H9 (cell line): ENCODE results near the gene HOMER3. TPM values are rescaled to one million over a fixed set of nuclear protein-coding genes. Genes with fewer than 3 reads are reported as not detected.
A peak's percentile ranks its signal among the peaks of the same experiment; 100 is the strongest.
"Not testable (repeated sequence)": the region's sequence is repeated elsewhere in the genome, so short reads cannot be mapped to it uniquely, and the experiment has no call there.

Source experiments
- DNase-seq: peaks from one replicate; pipeline ENCODE4 v3.0.0-alpha.2; 2017
- H2AFZ ChIP-seq: one replicate; pipeline ENCODE4 v1.6.1; 2013; ENCODE audit warnings: mild to moderate bottlenecking, low read length, control low read depth, moderate library complexity
- H2AK5ac ChIP-seq: 2 replicates; pipeline ENCODE4 v1.6.1; 2013; ENCODE audit warnings: low read length, control low read depth, mixed read lengths; ENCODE audit not compliant: insufficient read length
- H2BK120ac ChIP-seq: one replicate; pipeline ENCODE4 v1.6.1; 2013; ENCODE audit warnings: low read depth, mild to moderate bottlenecking, low read length, control low read depth, inconsistent platforms; ENCODE audit not compliant: poor library complexity, severe bottlenecking
- H2BK12ac ChIP-seq: 2 replicates; pipeline ENCODE4 v1.6.1; 2013; ENCODE audit warnings: low read length, control low read depth, mixed read lengths, low read depth; ENCODE audit not compliant: insufficient read length
- H2BK15ac ChIP-seq: 2 replicates; pipeline ENCODE4 v1.6.1; 2013; ENCODE audit warnings: low read depth, low read length, control low read depth
- H2BK20ac ChIP-seq: one replicate; pipeline ENCODE4 v1.6.1; 2013; ENCODE audit warnings: low read depth, mild to moderate bottlenecking, low read length, control low read depth, inconsistent platforms; ENCODE audit not compliant: poor library complexity, severe bottlenecking
- H2BK5ac ChIP-seq: 2 replicates; pipeline ENCODE4 v1.6.1; 2013; ENCODE audit warnings: low read length, control low read depth, mixed read lengths; ENCODE audit not compliant: insufficient read length
- H3K14ac ChIP-seq: 2 replicates; pipeline ENCODE4 v1.6.1; 2013; ENCODE audit warnings: low read length, control low read depth; ENCODE audit not compliant: insufficient read depth
- H3K18ac ChIP-seq: 2 replicates; pipeline ENCODE4 v1.6.1; 2013; ENCODE audit warnings: low read depth, mild to moderate bottlenecking, mixed read lengths, low read length, control low read depth; ENCODE audit not compliant: insufficient read length
- H3K23ac ChIP-seq: 2 replicates; pipeline ENCODE4 v1.6.1; 2013; ENCODE audit warnings: low read length, control low read depth, mixed read lengths, low read depth; ENCODE audit not compliant: insufficient read length
- H3K23me2 ChIP-seq: 2 replicates; pipeline ENCODE4 v1.6.1; 2013; ENCODE audit warnings: low read depth, mild to moderate bottlenecking, mixed read lengths, low read length, control low read depth; ENCODE audit not compliant: insufficient read length, poor library complexity, severe bottlenecking
- H3K27ac ChIP-seq: 2 replicates; pipeline ENCODE4 v1.5.1; 2013; ENCODE audit warnings: low read length, control low read depth, mixed read lengths, low read depth; ENCODE audit not compliant: insufficient read length
- H3K27me3 ChIP-seq: 2 replicates; pipeline ENCODE4 v1.6.1; 2013; ENCODE audit warnings: low read length, control low read depth, inconsistent platforms; ENCODE audit not compliant: insufficient read depth
- H3K4ac ChIP-seq: 2 replicates; pipeline ENCODE4 v1.6.1; 2013; ENCODE audit warnings: low read depth, mild to moderate bottlenecking, control low read depth, inconsistent platforms, low read length, moderate library complexity
- H3K4me1 ChIP-seq: 2 replicates; pipeline ENCODE4 v1.6.1; 2013; ENCODE audit warnings: low read length, control low read depth, inconsistent platforms; ENCODE audit not compliant: insufficient read depth
- H3K4me2 ChIP-seq: 2 replicates; pipeline ENCODE4 v1.6.1; 2013; ENCODE audit warnings: low read length, control low read depth, mixed read lengths; ENCODE audit not compliant: insufficient read length, insufficient read depth
- H3K56ac ChIP-seq: 2 replicates; pipeline ENCODE4 v1.6.1; 2013; ENCODE audit warnings: low read depth, mild to moderate bottlenecking, mixed read lengths, low read length, control low read depth; ENCODE audit not compliant: insufficient read length
- H3K79me1 ChIP-seq: 2 replicates; pipeline ENCODE4 v1.6.1; 2013; ENCODE audit warnings: low read depth, mild to moderate bottlenecking, moderate library complexity, low read length, control low read depth, inconsistent platforms; ENCODE audit not compliant: insufficient read depth, poor library complexity, severe bottlenecking
- H3K79me2 ChIP-seq: 2 replicates; pipeline ENCODE4 v1.6.1; 2013; ENCODE audit warnings: low read length, control low read depth, inconsistent platforms; ENCODE audit not compliant: insufficient read depth
- H3K9ac ChIP-seq: 2 replicates; pipeline ENCODE4 v1.6.1; 2013; ENCODE audit warnings: low read length, control low read depth, mixed read lengths; ENCODE audit not compliant: insufficient read length; ENCODE audit errors: extremely low read depth
- H3K9me3 ChIP-seq: one replicate; pipeline ENCODE4 v1.6.1; 2013; ENCODE audit warnings: low read depth, low read length, inconsistent platforms; ENCODE audit not compliant: control insufficient read depth
- H3T11ph ChIP-seq: one replicate; pipeline ENCODE4 v1.6.1; 2013; ENCODE audit warnings: mild to moderate bottlenecking, low read length, control low read depth, inconsistent platforms
- H4K20me1 ChIP-seq: one replicate; pipeline ENCODE4 v1.6.1; 2013; ENCODE audit not compliant: control insufficient read depth, insufficient read length, insufficient read depth
- H4K5ac ChIP-seq: 2 replicates; pipeline ENCODE4 v1.6.1; 2013; ENCODE audit warnings: low read depth, mild to moderate bottlenecking, mixed read lengths, low read length, control low read depth; ENCODE audit not compliant: insufficient read length
- H4K8ac ChIP-seq: replicated peaks from 2 replicates; pipeline ENCODE4 v1.6.1; 2013; ENCODE audit warnings: low read length, control low read depth, mixed read lengths, low read depth; ENCODE audit not compliant: insufficient read length
- H4K91ac ChIP-seq: 2 replicates; pipeline ENCODE4 v1.6.1; 2013; ENCODE audit warnings: low read depth, mild to moderate bottlenecking, moderate library complexity, mixed read lengths, low read length, control low read depth; ENCODE audit not compliant: insufficient read length
- H3K27ac Mint-ChIP-seq, 3 experiments: 2 replicates in 2 of 3; 3 replicates in 1 of 3; pipeline ENCODE4 v1.8.0; 2020 to 2021; ENCODE audit warnings: mixed read lengths in 3 of 3, mild to moderate bottlenecking in 1 of 3, moderate library complexity in 1 of 3
- H3K27me3 Mint-ChIP-seq: 2 replicates; pipeline ENCODE4 v1.8.0; 2021; ENCODE audit warnings: low read depth, mild to moderate bottlenecking, moderate library complexity, mixed read lengths
- H3K36me3 Mint-ChIP-seq, 3 experiments: 2 replicates in 2 of 3; 3 replicates in 1 of 3; pipeline ENCODE4 v1.8.0; 2020 to 2021; ENCODE audit warnings: low read depth in 3 of 3, mixed read lengths in 3 of 3; ENCODE audit not compliant: insufficient read depth in 1 of 3
- H3K4me1 Mint-ChIP-seq, 2 experiments: 2 replicates each; pipeline ENCODE4 v1.8.0; 2020; ENCODE audit warnings: mixed read lengths in 2 of 2
- H3K4me3 Mint-ChIP-seq, 2 experiments: 2 replicates in 1 of 2; 3 replicates in 1 of 2; pipeline ENCODE4 v1.8.0; 2020 to 2021; ENCODE audit warnings: mild to moderate bottlenecking in 2 of 2, mixed read lengths in 2 of 2, moderate library complexity in 1 of 2
- H3K9me3 Mint-ChIP-seq, 2 experiments: 2 replicates in 1 of 2; 3 replicates in 1 of 2; pipeline ENCODE4 v1.8.0; 2020; ENCODE audit warnings: mild to moderate bottlenecking in 2 of 2, mixed read lengths in 2 of 2, moderate library complexity in 1 of 2
- WGBS: extraction: QIAGEN DNeasy Blood & Tissue Kit; methylation state at CpG from one replicate; pipeline ENCODE4 v1.1.7; 2013; ENCODE audit warnings: missing lambda C conversion rate, low lambda C conversion rate, mixed read lengths; ENCODE audit not compliant: insufficient read length; ENCODE audit errors: extremely low coverage; 5-methylcytosine and 5-hydroxymethylcytosine counted together
- total RNA-seq: library from RNA; stranded (reverse); gene quantifications from 2 replicates; pipeline ENCODE4 v1.2.1, GENCODE V29; 2021
- TF ChIP-seq, protein P1 (sequence below): fragments of 200-600 bp; sonication (generic); conservative IDR thresholded peaks from 3 replicates; pipeline ENCODE4 v1.8.0; 2021; ENCODE audit warnings: antibody characterized with exemption, mild to moderate bottlenecking

HOMER3 gene
- total RNA-seq, 1 experiment from 2014 or later = 20.2 TPM

DNA sequence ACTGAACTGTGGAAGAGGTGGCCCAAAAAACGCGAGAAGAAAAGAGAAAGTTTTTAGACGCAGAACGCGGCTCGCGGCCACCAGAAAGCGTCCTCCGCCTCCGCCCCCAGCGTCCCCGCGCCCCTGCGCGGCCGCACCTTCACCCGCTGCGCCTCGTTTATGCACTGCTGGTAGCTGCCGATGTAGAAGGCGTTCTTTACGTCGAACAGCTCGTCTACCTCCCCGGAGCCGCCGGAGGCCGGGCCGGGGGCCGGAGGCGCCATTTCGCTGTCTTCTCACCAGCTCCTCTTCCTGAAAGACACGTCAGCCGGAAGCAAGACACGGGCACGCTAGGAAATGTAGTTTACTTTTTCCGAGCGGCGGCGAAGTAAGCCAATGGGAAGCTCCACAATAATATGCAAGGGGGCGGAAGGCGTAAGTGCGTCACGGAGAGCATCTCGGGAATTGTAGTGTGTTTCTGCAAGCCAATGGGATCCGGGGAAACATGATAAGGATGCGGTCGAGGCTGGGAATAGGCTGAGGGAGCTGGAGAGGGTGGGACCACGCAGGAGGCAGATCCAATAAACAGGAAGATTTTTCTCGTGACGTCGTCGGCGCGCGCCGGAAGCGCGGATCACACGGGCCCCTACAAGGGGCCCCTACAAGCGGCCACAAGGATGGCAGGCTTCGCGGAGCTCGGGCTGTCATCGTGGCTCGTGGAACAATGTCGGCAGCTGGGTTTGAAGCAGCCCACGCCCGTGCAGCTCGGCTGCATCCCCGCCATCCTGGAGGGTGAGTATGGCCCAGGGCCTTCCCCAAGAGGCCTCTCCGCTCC lies 21.7 kb downstream of the HOMER3 start, which contains the start of the genes COPE and DDX49:
Gene COPE (minus strand): TSS at position 302 of the 814 bp plus-strand sequence. CDS start 39 bp downstream, at position 263.
Gene DDX49 (plus strand): TSS at position 630 of the 814 bp plus-strand sequence. CDS start 27 bp downstream, at position 657.
- Histone ChIP-seq H2BK15ac (no peak within 1 kb of the TSS), H3K4ac (no peak within 1 kb of the TSS), H3K23ac (no peak within 1 kb of the TSS), H3K27ac (no peak within 1 kb of the TSS), H4K20me1 (no peaks in the 10 kb centered on the region), H3K27me3 (no peaks in the 10 kb centered on the region), H3K79me1 (peaks cover 7% of the 10 kb centered on the region), H3K79me2 (peaks cover 9% of the 10 kb centered on the region; the same call in 1 of the 2 replicates), H3K14ac (peak within 1 kb of the TSS; percentile 72), H3K4me2 (peak within 1 kb of the TSS; percentile 100), H3K23me2 (peaks cover 13% of the 10 kb centered on the region), H4K91ac (no peak within 1 kb of the TSS), H2BK120ac (no peak within 1 kb of the TSS), H2AFZ (no peak within 1 kb of the TSS), H3K4me1 (peaks cover 5% of the 10 kb centered on the region; the same call in 1 of the 2 replicates), H3K9ac (peak within 1 kb of the TSS; percentile 92), H2BK12ac (no peak within 1 kb of the TSS), H4K8ac (no peak within 1 kb of the TSS), H3T11ph (no peak within 1 kb of the TSS), H2AK5ac (no peak within 1 kb of the TSS), H3K56ac (no peak within 1 kb of the TSS), H3K18ac (peak within 1 kb of the TSS; percentile 71), H4K5ac (no peak within 1 kb of the TSS), H3K9me3 (no peaks in the 10 kb centered on the region), H2BK5ac (peak within 1 kb of the TSS; percentile 24), H2BK20ac (no peak within 1 kb of the TSS)
- peak; percentile 99 for DNase-seq
- peaks cover 0 to 22% of the 10 kb centered on the region in 2 experiments for H3K4me1 Mint-ChIP-seq
- no CpG with 5 or more reads among the region's 72 CpGs for WGBS
- no peaks in the 10 kb centered on the region; the same call in none of the 2 replicates for H3K27me3 Mint-ChIP-seq
- H3K9me3 Mint-ChIP-seq = no peaks in the 10 kb centered on the region; a peak in 2 of 5 replicates
- peaks cover 14 to 42% (median 28%) of the 10 kb centered on the region in 3 experiments; a peak in 6 of 7 replicates for H3K36me3 Mint-ChIP-seq
- peak within 1 kb of the TSS; percentile 96 to 99 for H3K4me3 Mint-ChIP-seq
- TF ChIP-seq, protein P1, sequence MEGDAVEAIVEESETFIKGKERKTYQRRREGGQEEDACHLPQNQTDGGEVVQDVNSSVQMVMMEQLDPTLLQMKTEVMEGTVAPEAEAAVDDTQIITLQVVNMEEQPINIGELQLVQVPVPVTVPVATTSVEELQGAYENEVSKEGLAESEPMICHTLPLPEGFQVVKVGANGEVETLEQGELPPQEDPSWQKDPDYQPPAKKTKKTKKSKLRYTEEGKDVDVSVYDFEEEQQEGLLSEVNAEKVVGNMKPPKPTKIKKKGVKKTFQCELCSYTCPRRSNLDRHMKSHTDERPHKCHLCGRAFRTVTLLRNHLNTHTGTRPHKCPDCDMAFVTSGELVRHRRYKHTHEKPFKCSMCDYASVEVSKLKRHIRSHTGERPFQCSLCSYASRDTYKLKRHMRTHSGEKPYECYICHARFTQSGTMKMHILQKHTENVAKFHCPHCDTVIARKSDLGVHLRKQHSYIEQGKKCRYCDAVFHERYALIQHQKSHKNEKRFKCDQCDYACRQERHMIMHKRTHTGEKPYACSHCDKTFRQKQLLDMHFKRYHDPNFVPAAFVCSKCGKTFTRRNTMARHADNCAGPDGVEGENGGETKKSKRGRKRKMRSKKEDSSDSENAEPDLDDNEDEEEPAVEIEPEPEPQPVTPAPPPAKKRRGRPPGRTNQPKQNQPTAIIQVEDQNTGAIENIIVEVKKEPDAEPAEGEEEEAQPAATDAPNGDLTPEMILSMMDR = no peak
- H3K27ac Mint-ChIP-seq = peak within 1 kb of the TSS; percentile 91 to 93 (median 91); a peak in 6 of 7 replicates

DNA sequence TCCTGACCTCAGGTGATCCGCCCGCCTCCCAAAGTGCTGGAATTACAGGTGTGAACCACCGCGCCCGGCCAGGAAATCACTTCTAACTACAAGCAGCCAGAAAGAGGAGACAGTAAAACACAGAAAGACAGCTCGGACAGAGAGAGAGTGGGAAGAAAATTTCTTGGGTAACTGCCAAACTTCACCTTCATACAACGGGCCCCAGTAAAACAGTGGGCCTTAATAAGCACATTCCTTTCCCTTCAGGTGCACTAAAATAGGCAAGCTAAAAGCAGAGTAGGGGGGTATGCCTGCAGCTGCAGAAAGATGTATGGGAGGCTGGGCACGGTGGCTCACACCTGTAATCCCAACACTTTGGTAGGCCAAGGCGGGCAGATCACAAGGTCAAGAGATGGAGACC lies 23.4 kb downstream of the HOMER3 start:
- not testable (repeated sequence) for H3K9me3 Mint-ChIP-seq, H2BK12ac ChIP-seq, H2BK120ac ChIP-seq, H2BK5ac ChIP-seq, H3K79me1 ChIP-seq, H2BK15ac ChIP-seq, DNase-seq, H3K14ac ChIP-seq, H3K27me3 ChIP-seq, H3K4me2 ChIP-seq, H2AK5ac ChIP-seq, H3K27ac Mint-ChIP-seq, H4K5ac ChIP-seq, H3K27me3 Mint-ChIP-seq, H3K4me1 ChIP-seq, H4K91ac ChIP-seq, H3K9me3 ChIP-seq, H3K79me2 ChIP-seq, H2AFZ ChIP-seq, H4K20me1 ChIP-seq, H3K9ac ChIP-seq, H3K27ac ChIP-seq, H3K23ac ChIP-seq, H3T11ph ChIP-seq, H3K18ac ChIP-seq, H3K56ac ChIP-seq, H3K4ac ChIP-seq, H4K8ac ChIP-seq, H2BK20ac ChIP-seq
- H3K4me1 Mint-ChIP-seq = peaks cover 0 to 22% of the 10 kb centered on the region in 2 experiments
- peaks cover 17 to 37% (median 24%) of the 10 kb centered on the region in 3 experiments; a peak in 6 of 7 replicates for H3K36me3 Mint-ChIP-seq
- H3K23me2 ChIP-seq = peaks cover 13% of the 10 kb centered on the region
- WGBS = no CpG with 5 or more reads among the region's 9 CpGs
- peak overlapping the region; percentile 69 to 96 for H3K4me3 Mint-ChIP-seq
